H1 (cell line): ENCODE data around the gene TSPAN6.
A peak's percentile ranks its signal among the peaks of the same experiment; 100 is the strongest.

Source experiments
- CBX5 ChIP-seq: fragments of 300-800, 300-1000 bp; sonication (generic); IDR thresholded peaks from 2 replicates; pipeline ENCODE4 v1.7.1; 2016; ENCODE audit warnings: antibody characterized with exemption, low read length, low read depth
- CHD1 ChIP-seq: IDR thresholded peaks from 2 replicates; pipeline ENCODE4 v1.6.1; 2012; ENCODE audit warnings: low read depth, low read length, improper control_type of control experiment
- CHD7 ChIP-seq: fragments of 300-600 bp; sonication (generic); IDR thresholded peaks from 2 replicates; pipeline ENCODE4 v1.7.1; 2012; ENCODE audit warnings: low read length, moderate library complexity, mild to moderate bottlenecking, inconsistent platforms; ENCODE audit not compliant: insufficient replicate concordance
- CTBP2 ChIP-seq: IDR thresholded peaks from 2 replicates; pipeline ENCODE4 v1.7.0; 2011; ENCODE audit warnings: borderline replicate concordance, mild to moderate bottlenecking, moderate library complexity, mixed read lengths, low read length; ENCODE audit not compliant: insufficient read depth, insufficient read length
- CTCF ChIP-seq, 3 experiments: IDR thresholded peaks; 1 replicate in 2 of 3; 2 replicates in 1 of 3; pipeline versions ENCODE4 v1.5.1 to v1.6.1; 2011; ENCODE audit warnings: low read length in 3 of 3, mild to moderate bottlenecking in 3 of 3, inconsistent platforms in 2 of 3, low read depth in 1 of 3, moderate library complexity in 1 of 3; ENCODE audit not compliant: insufficient read depth in 1 of 3; ENCODE audit errors: control extremely low read depth in 1 of 3
- FOSL1 ChIP-seq: IDR thresholded peaks from 2 replicates; pipeline ENCODE4 v1.6.1; 2011; ENCODE audit warnings: mild to moderate bottlenecking, low read depth, low read length, moderate library complexity; ENCODE audit not compliant: insufficient read depth
- MAX ChIP-seq: IDR thresholded peaks from 2 replicates; pipeline ENCODE4 v1.6.1; 2012; ENCODE audit warnings: inconsistent platforms
- POLR2A ChIP-seq, 2 experiments: IDR thresholded peaks; 1 replicate in 1 of 2; 2 replicates in 1 of 2; pipeline ENCODE4 v1.6.1; 2011; ENCODE audit warnings: low read depth in 2 of 2, low read length in 2 of 2, mild to moderate bottlenecking in 2 of 2; ENCODE audit errors: control extremely low read depth in 1 of 2
- RAD21 ChIP-seq, 2 experiments: IDR thresholded peaks in 1 of 2; conservative IDR thresholded peaks in 1 of 2; 2 replicates each; pipeline ENCODE4 v1.6.1; 2011; ENCODE audit warnings: low read depth in 2 of 2, low read length in 2 of 2, improper control_type of control experiment in 1 of 2, inconsistent platforms in 1 of 2, mild to moderate bottlenecking in 1 of 2, moderate library complexity in 1 of 2
- RXRA ChIP-seq: IDR thresholded peaks from 2 replicates; pipeline ENCODE4 v1.6.1; 2011; ENCODE audit warnings: low read depth, mild to moderate bottlenecking, low read length, moderate library complexity; ENCODE audit not compliant: insufficient read depth
- SIN3A ChIP-seq, 2 experiments: IDR thresholded peaks in 1 of 2; conservative IDR thresholded peaks in 1 of 2; 2 replicates each; pipeline ENCODE4 v1.6.1; 2011 to 2012; ENCODE audit warnings: low read length in 2 of 2, improper control_type of control experiment in 1 of 2, low read depth in 1 of 2, mild to moderate bottlenecking in 1 of 2
- TAF1 ChIP-seq: IDR thresholded peaks from 2 replicates; pipeline ENCODE4 v1.6.1; 2011; ENCODE audit warnings: mild to moderate bottlenecking, low read depth, low read length
- YY1 ChIP-seq: IDR thresholded peaks from 2 replicates; pipeline ENCODE4 v1.6.1; 2011; ENCODE audit warnings: low read depth, mild to moderate bottlenecking, low read length
- ZNF274 ChIP-seq: IDR thresholded peaks from 2 replicates; pipeline ENCODE4 v1.7.0; 2012; ENCODE audit warnings: low read length, borderline replicate concordance; ENCODE audit errors: extremely low read depth

- TF ChIP-seq CTCF (IDR thresholded peaks at IDR 0.05; ENCODE audit: control extremely low read depth in 1 of 3, insufficient read depth in 1 of 3, low read depth in 1 of 3, low read length in 3 of 3) (peak in 2 of 3 experiments; percentile 81 to 99; a peak in 3 of 4 replicates), CTBP2 (no peak), MAX (no peak), SIN3A (conservative IDR thresholded peaks at IDR 0.05 in 1 of 2, IDR thresholded peaks at IDR 0.05 in 1 of 2; ENCODE audit: low read depth in 1 of 2, low read length in 2 of 2) (no peak), POLR2A (IDR thresholded peaks at IDR 0.05; ENCODE audit: control extremely low read depth in 1 of 2, low read depth in 2 of 2, low read length in 2 of 2) (no peak), YY1 (no peak), ZNF274 (no peak), CBX5 (no peak), RAD21 (IDR thresholded peaks at IDR 0.05 in 1 of 2, conservative IDR thresholded peaks at IDR 0.05 in 1 of 2; ENCODE audit: low read depth in 2 of 2, low read length in 2 of 2) (peak; percentile 90 to 95), CHD7 (no peak), RXRA (no peak), FOSL1 (no peak), TAF1 (no peak), CHD1 (no peak)
Measured at GRCh38 chrX:100685284-100685996, 48.8 kb upstream of the TSPAN6 start.
